GDM1 (cell line): ENCODE results near the gene RARG.
"Not testable (repeated sequence)": the region's sequence is repeated elsewhere in the genome, so short reads cannot be mapped to it uniquely, and the experiment has no call there.

Experiments used
- DNase-seq: peaks from one replicate; lab custom pipeline; 2025; lab: John Stamatoyannopoulos, UW

The RARG gene

GRCh38 chr12:53169644-53170043 is 62.4 kb downstream of the RARG start:
- no peak for DNase-seq

- no peak for DNase-seq
Measured at GRCh38 chr12:53166837-53167236, 65.2 kb downstream of the RARG start.

DNA sequence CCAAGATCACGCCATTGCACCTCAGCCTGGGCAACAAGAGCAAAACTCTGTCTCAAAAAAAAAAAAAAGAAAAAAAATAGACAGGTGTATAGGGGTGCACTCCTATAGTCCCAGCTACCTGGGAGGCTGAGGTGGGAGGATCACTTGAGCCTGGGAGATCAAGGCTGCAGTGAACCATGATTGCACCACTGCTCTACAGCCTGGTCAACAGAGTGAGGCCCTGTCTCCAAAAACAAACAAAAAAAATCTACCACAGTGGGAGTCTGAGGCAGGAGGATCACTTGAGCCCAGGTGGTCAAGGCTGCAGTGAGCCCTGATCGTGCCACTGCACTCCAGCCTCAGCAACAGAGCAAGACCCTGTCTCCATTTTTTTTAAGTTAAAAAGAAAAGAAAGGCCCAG is 69.0 kb downstream of the RARG start:
- DNase-seq, result not testable (repeated sequence)

DNA sequence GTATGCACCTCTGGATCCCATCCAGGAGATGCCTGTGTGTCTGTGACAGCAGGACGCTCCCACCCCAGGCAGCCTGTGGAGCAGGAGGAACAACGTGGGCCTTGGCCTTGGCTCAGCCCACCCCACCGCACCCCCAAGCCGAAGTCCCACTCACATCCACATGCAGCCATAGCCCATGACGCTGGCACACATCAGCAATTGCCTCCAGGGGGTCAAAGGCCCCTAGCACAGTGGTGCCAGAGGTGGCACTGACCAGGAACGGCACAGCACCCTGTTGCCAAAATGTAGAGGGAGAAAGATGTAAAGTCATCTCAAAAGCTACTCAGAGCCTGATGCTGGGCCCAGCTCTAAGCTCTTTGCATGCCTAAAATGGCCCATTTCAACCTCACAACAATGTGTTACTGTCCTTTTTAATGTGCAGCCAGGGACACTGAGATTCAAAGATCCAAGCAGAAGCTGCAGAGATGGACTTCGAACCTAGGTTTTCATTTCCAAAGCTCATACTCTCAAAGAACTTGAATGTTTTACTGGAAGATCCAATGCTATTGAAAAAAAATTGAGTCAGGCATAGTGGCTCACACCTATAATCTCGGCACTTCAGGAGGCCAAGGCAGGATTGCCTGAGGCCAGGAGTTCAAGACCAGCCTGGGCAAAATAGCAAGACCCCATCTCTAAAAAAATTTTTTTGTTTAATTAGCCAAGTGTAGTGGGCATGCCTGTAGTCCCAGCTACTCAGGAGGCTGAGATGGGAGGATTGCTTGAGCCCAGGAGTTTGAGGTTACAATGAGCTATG is 70.7 kb downstream of the RARG start:
- DNase-seq, result no peak

DNA sequence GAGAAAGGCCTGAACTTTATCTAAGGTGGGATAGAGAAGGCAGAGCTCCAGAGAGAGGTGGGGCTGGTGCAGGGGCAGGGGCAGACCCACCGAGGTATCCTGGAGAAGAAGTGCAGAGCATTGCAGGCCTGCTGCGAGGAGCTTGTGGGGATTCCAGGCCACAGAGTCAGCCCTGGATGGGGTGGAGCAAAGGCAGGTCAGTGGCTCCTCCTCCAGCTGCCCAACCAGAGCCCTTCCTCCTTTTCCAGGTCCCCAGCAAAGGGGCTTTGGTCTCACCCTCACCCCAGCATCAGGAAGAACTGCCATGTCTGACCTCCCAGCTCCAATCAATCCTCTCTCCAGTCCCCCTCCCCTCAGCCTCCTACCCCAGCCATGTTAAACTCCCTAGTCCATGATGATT is 71.3 kb downstream of the RARG start:
- DNase-seq, result no peak
